Measurements from ENCODE around the gene DCT.

The DCT gene

GRCh38 chr13:94444826-94445225 is 34.7 kb downstream of the DCT start:
- no peak for DNase-seq

GRCh38 chr13:94435604-94436226 is 43.8 kb downstream of the DCT start:
- peak; percentile 36 for DNase-seq

- DNase-seq = no peak
Observed at GRCh38 chr13:94433055-94433961, 46.2 kb downstream of the DCT start.

- DNase-seq = no peak
Observed at GRCh38 chr13:94431987-94432386, 47.5 kb downstream of the DCT start.

GRCh38 chr13:94431574-94431973 is 47.9 kb downstream of the DCT start:
- DNase-seq = no peak

- DNase-seq = no peak
Observed at GRCh38 chr13:94427313-94427953, 52.0 kb downstream of the DCT start.

- no peak for DNase-seq
Observed at GRCh38 chr13:94419925-94420305, 59.6 kb downstream of the DCT start.

GRCh38 chr13:94419304-94419924 is 60.1 kb downstream of the DCT start:
- no peak for DNase-seq

- DNase-seq = no peak
Observed at GRCh38 chr13:94417294-94417693, 62.2 kb downstream of the DCT start.

- DNase-seq = no peak
Observed at GRCh38 chr13:94416454-94417080, 62.9 kb downstream of the DCT start.

GRCh38 chr13:94415500-94416237 is 63.8 kb downstream of the DCT start:
- peak; percentile 82 for DNase-seq

- DNase-seq = peak; percentile 54
Observed at GRCh38 chr13:94414708-94415107, 64.8 kb downstream of the DCT start.

- no peak for DNase-seq
Observed at GRCh38 chr13:94414141-94414540, 65.3 kb downstream of the DCT start.

- no peak for DNase-seq
Observed at GRCh38 chr13:94413598-94413944, 65.9 kb downstream of the DCT start.

- DNase-seq = no peak
Observed at GRCh38 chr13:94412870-94413597, 66.4 kb downstream of the DCT start.

GRCh38 chr13:94411747-94412146 is 67.7 kb downstream of the DCT start:
- DNase-seq = no peak

GRCh38 chr13:94408314-94409036 is 71.0 kb downstream of the DCT start:
- no peak for DNase-seq

GRCh38 chr13:94400874-94401273 is 78.6 kb downstream of the DCT start:
- DNase-seq = no peak

- DNase-seq = no peak
Observed at GRCh38 chr13:94399812-94400211, 79.7 kb downstream of the DCT start.

GRCh38 chr13:94395860-94396259 is 83.6 kb downstream of the DCT start:
- DNase-seq = no peak

GRCh38 chr13:94394723-94395122 is 84.8 kb downstream of the DCT start:
- peak; percentile 66 for DNase-seq
